NB4 (cell line): ENCODE measurements around the gene TEX44.

ENCODE experiments used
- DNase-seq: peaks from one replicate; pipeline ENCODE4 v3.0.0; 2010; ENCODE audit warnings: low read depth
- H3K4me3 ChIP-seq: one replicate; pipeline ENCODE4 v1.5.1; 2011; ENCODE audit warnings: mild to moderate bottlenecking, low read depth, low read length, moderate library complexity
- MYC ChIP-seq: IDR thresholded peaks from 2 replicates; pipeline ENCODE4 v1.6.1; 2011; ENCODE audit warnings: low read depth, low read length
- POLR2A ChIP-seq: IDR thresholded peaks from 2 replicates; pipeline ENCODE4 v1.6.1; 2011; ENCODE audit warnings: mild to moderate bottlenecking; ENCODE audit not compliant: insufficient read length; ENCODE audit errors: extremely low read depth
- TF ChIP-seq, protein P1 (sequence below): IDR thresholded peaks from one replicate; pipeline ENCODE4 v1.5.1; 2012; ENCODE audit warnings: low read depth, low read length
- TF ChIP-seq, protein P2 (sequence below): IDR thresholded peaks from 2 replicates; pipeline ENCODE4 v1.6.1; 2011; ENCODE audit warnings: low read depth, low read length

TEX44 gene

DNA sequence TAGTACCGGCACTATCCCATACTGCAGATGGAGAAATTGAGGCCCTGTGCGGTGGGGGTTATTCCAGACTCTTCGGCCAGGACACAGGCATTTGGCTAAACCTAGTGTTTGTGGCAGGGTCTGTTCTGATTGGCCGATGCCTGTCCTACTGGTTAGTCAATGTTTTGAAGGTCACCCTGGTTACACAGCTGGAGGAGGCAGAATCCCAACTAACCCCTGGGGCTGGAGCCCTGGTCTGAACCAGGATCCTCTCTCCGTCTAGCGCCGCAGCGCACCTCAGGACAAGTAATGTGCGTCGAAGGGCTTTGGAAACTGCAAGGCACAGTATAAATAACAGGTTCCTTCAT, 19.4 kb downstream of the TEX44 start:
- no peak for DNase-seq
- H3K4me3 ChIP-seq: peak overlapping the region; percentile 18
- TF ChIP-seq, protein P1, sequence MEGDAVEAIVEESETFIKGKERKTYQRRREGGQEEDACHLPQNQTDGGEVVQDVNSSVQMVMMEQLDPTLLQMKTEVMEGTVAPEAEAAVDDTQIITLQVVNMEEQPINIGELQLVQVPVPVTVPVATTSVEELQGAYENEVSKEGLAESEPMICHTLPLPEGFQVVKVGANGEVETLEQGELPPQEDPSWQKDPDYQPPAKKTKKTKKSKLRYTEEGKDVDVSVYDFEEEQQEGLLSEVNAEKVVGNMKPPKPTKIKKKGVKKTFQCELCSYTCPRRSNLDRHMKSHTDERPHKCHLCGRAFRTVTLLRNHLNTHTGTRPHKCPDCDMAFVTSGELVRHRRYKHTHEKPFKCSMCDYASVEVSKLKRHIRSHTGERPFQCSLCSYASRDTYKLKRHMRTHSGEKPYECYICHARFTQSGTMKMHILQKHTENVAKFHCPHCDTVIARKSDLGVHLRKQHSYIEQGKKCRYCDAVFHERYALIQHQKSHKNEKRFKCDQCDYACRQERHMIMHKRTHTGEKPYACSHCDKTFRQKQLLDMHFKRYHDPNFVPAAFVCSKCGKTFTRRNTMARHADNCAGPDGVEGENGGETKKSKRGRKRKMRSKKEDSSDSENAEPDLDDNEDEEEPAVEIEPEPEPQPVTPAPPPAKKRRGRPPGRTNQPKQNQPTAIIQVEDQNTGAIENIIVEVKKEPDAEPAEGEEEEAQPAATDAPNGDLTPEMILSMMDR: no peak
- TF ChIP-seq MYC: no peak
- TF ChIP-seq, protein P2, sequence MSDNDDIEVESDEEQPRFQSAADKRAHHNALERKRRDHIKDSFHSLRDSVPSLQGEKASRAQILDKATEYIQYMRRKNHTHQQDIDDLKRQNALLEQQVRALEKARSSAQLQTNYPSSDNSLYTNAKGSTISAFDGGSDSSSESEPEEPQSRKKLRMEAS: no peak
- no peak for TF ChIP-seq POLR2A

DNA sequence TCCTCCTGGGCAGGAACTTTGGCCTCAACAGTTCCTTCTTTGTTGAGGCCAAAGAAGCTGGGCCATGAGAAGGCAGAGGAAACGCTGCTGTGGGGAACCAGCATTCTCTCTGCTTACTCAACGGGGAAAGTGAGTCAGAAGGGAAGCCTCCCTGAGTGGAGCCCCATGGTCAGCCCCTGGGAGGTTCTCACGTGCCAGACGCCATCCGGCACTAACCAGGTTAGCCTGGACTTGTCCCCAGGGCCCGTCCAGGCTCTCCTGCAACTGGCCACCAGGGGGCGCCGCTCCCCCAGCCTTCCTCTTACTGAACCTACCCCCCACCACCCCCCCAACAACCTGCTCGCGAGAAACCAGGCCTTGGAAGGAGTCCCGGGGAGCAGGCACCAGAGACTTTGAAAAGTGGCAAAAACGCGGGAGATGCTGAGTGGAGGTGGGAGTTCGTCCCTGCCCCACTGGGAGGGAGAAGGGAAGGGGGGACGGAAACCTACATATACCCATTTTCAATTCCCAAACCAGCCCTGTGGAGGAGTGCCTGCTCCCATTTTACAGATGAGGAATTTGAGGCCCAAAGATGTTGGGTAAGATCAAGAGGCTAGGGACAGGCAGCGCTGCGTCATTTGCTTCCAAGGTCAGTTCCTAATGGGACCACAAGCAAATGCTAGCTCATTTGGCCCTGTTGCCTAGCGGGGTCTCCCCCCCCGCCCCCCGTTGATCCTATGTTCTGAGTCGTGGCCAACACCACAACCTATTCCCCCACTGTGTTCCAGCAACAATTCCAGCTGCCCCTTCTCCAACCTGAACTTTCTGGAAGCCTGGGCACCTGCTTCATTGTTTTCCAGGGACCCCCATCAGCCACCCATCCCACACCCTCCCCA, 20.0 kb downstream of the TEX44 start:
- DNase-seq: peak; percentile 99
- H3K4me3 ChIP-seq: peak overlapping the region; percentile 67
- TF ChIP-seq, protein P1: peak; percentile 85
- peak; percentile 85 for TF ChIP-seq MYC
- TF ChIP-seq, protein P2: peak; percentile 93
- peak; percentile 34 for TF ChIP-seq POLR2A

DNA sequence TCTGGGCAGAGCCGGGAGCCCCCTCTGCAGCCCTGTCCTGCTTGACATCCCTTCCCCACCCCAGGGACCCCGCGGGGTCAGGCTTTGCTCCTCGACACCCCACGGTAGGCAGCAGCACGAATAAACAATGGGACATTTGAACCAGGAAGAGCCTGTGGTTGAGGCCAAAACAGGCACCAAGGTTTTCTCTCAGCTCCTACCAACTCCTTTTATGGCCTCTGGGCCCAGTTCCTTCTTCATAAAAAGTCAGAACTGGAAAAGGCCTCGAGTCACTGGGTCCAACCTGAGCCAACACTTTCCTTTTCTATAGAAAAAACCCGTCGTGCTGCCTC, 20.6 kb downstream of the TEX44 start:
- H3K4me3 ChIP-seq: peak overlapping the region; percentile 67
- no peak for DNase-seq
- TF ChIP-seq, protein P1: no peak
- TF ChIP-seq MYC: no peak
- TF ChIP-seq POLR2A: no peak
- TF ChIP-seq, protein P2: no peak

DNA sequence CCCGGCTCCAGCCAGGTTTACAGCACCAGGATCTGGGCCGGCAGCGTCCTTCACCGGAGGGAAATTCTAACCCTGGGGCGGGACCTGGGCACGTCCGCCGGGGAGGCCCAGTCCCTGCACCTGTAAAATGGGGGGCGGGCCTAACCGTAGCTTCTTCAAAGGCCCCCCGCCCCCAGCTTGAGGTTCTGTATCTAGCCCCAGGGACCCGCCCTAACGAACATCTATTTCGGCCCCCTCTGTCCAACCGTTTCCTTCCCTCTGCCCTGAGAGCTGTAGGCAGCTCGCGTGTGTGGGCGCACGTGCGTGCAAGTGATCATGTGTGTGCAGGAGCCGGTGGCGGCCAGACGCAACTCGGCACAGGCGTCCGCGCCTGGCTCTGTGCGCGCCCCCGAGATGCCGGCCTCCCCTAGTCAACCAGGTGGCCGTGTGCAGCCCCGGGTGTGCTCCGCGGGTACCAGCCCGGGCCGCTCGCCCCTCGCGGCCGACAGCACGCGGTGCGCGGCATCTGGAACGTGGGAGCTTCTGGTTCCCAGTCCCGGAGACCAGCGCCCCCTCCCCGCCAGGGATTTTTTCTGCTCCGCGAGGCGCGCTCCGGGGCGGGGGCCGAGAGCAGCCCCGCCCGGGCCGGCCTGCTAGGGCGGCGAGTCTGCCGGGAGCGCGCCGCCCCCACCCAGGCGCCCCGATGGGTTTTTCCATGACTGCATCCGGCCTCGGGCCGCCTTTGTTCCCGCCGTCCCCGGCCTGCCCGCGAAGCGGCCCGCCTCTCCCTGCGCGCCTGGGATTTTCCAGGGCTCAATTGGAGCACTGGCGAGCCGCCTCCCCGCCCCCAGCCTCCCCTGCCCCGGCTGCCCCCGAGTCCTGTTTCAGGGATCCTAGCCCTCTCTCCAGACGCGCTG, 21.2 kb downstream of the TEX44 start:
- TF ChIP-seq MYC: peak; percentile 99
- TF ChIP-seq, protein P2: peak; percentile 99
- peak; percentile 59 for TF ChIP-seq POLR2A
- TF ChIP-seq, protein P1: peak; percentile 25
- peak overlapping the region; percentile 67 for H3K4me3 ChIP-seq
- DNase-seq: peak; percentile 100

DNA sequence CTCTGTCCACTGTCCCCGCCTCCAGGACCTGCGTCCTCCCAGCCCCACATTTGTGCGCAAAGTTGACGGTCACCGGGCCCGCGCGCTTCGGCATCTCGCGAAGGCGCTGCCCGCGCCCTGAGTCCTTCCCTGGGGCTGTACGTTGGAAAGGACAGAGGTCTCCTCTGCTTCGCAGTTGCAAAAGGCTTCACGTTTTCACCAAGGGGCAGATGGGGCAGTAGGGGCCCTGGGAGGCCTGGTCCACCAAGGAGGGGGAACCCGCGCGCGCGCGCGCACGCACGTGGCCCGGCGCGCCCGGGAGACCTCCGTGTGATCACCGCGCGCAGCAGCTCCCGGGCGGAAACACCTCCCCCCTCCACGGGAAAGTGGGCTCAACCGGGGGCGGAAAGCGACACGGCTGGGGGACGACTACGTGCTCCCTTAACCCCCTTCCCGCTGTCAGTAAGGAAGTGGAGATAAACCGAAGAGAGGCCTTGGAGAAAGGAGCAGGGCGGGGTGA, 21.9 kb downstream of the TEX44 start:
- peak; percentile 87 for DNase-seq
- H3K4me3 ChIP-seq: peak overlapping the region; percentile 67

More for the DNA sequence above, 21.9 kb downstream of the TEX44 start:
- TF ChIP-seq, protein P1: no peak
- TF ChIP-seq MYC: peak; percentile 74; the same call in 1 of the 2 replicates
- peak; percentile 38 for TF ChIP-seq POLR2A
- TF ChIP-seq, protein P2: peak; percentile 89
